Spleen (tissue), 11 donors: ENCODE measurements around the gene YRDC. TPM values are rescaled to one million over a fixed set of nuclear protein-coding genes. Genes with fewer than 3 reads are reported as not detected.
A peak's percentile ranks its signal among the peaks of the same experiment; 100 is the strongest.

Source experiments
- DNase-seq: peaks from one replicate; pipeline ENCODE4 v3.0.0-alpha.2; 2020
- H3K27ac ChIP-seq, 8 donors: fragments of 200-600 bp; sonication (generic) in 7 of 8; 1 replicate in 4 of 8; 2 replicates in 4 of 8; pipeline versions ENCODE4 v1.5.0 to v1.8.0; 2016 to 2021; ENCODE audit warnings: inconsistent platforms in 4 of 8, mild to moderate bottlenecking in 4 of 8, moderate library complexity in 1 of 8
- H3K27me3 ChIP-seq, 7 donors: fragments of 200-600 bp; sonication (generic) in 6 of 7; replicated peaks in 1 of 7; 1 replicate in 4 of 7; 2 replicates in 3 of 7; pipeline versions ENCODE4 v1.5.0 to v1.8.0; 2016 to 2021; ENCODE audit warnings: inconsistent platforms in 3 of 7, mild to moderate bottlenecking in 1 of 7
- H3K36me3 ChIP-seq, 6 donors: fragments of 200-600 bp; sonication (generic) in 5 of 6; 1 replicate in 4 of 6; 2 replicates in 2 of 6; pipeline versions ENCODE4 v1.5.0 to v1.8.0; 2016 to 2021; ENCODE audit warnings: inconsistent platforms in 2 of 6
- H3K4me1 ChIP-seq, 6 donors: fragments of 200-600 bp; sonication (generic) in 5 of 6; 1 replicate in 3 of 6; 2 replicates in 3 of 6; pipeline versions ENCODE4 v1.5.0 to v1.8.0; 2016 to 2021; ENCODE audit warnings: inconsistent platforms in 3 of 6
- H3K4me3 ChIP-seq, 8 donors: fragments of 200-600 bp; sonication (generic) in 7 of 8; 1 replicate in 4 of 8; 2 replicates in 4 of 8; pipeline versions ENCODE4 v1.5.0 to v1.8.0; 2016 to 2021; ENCODE audit warnings: inconsistent platforms in 4 of 8, mild to moderate bottlenecking in 4 of 8, moderate library complexity in 2 of 8
- H3K9me3 ChIP-seq, 8 donors: fragments of 200-600 bp; sonication (generic) in 7 of 8; 1 replicate in 4 of 8; 2 replicates in 4 of 8; pipeline versions ENCODE4 v1.5.0 to v1.8.0; 2016 to 2021; ENCODE audit warnings: inconsistent platforms in 4 of 8
- POLR2A ChIP-seq, 3 donors: fragments of 450-650 bp; IDR thresholded peaks; one replicate each; pipeline ENCODE4 v1.5.1; 2017; ENCODE audit warnings: antibody characterized with exemption in 3 of 3, mild to moderate bottlenecking in 1 of 3
- POLR2AphosphoS5 ChIP-seq, 3 donors: sonication (generic); formaldehyde crosslinking; IDR thresholded peaks; one replicate each; pipeline ENCODE4 v1.5.1; 2017; ENCODE audit warnings: antibody characterized with exemption in 3 of 3
- WGBS, 5 donors: extraction: QIAGEN DNeasy Blood & Tissue Kit in 3 of 5; methylation state at CpG; one replicate each; pipeline versions ENCODE4 v1.1.5 to v1.1.7; 2013 to 2018; 5-methylcytosine and 5-hydroxymethylcytosine counted together
- intact Hi-C: fragments of 100-400 bp; cut with DNase I; formaldehyde crosslinking; loops from one replicate; pipeline ENCODE4 v1.15.0; 2023; ENCODE audit warnings: low total_unique reads
- polyA plus RNA-seq, 3 donors: library from polyadenylated mRNA; stranded (reverse); fragments of 200-250 nt; gene quantifications; one replicate each; pipeline ENCODE4 v1.2.1, GENCODE V29; 2013
- total RNA-seq, 7 donors: library from RNA; depleted of rRNA in 3 of 7; stranded (reverse); fragments of >200 nt in 3 of 7; fragmentation: NEBNext Ultra II Directional in 4 of 7; extraction: Animal tissue kit (Norgen Biotek cat#: 25700) in 4 of 7; gene quantifications; one replicate each; pipeline versions ENCODE4 v1.1.0 to v1.2.1, GENCODE V29; 2016 to 2021
- TF ChIP-seq, protein P1 (sequence below), 11 experiments: fragments of 200-600 bp in 7 of 11; fragments of 450-650 bp in 4 of 11; sonication (generic) in 4 of 11; IDR thresholded peaks in 8 of 11; conservative IDR thresholded peaks in 3 of 11; 1 replicate in 7 of 11; 2 replicates in 4 of 11; pipeline versions ENCODE4 v1.4.0 to v1.8.0; 2016 to 2021; ENCODE audit warnings: antibody characterized with exemption in 11 of 11, inconsistent platforms in 4 of 11, mild to moderate bottlenecking in 1 of 11
- donor health status: healthy with polysubstance abuse.
- donor health status: DM: no; HTN: no; CAD: no; lungs with moderate emphysema.
- donor health status: DM: no; HTN: no; CAD: no.
- donor health status: Bipolar disorder and iron deficiency.
- donor health status: healthy.
- donor health status: DM: no; HTN: no; CAD: no.
- donor health status: DM: yes; HTN: yes; CAD: no.

The YRDC gene
- total and polyA plus RNA-seq, 10 donors = 7.5 to 13.4 (median 10.6) TPM

DNA sequence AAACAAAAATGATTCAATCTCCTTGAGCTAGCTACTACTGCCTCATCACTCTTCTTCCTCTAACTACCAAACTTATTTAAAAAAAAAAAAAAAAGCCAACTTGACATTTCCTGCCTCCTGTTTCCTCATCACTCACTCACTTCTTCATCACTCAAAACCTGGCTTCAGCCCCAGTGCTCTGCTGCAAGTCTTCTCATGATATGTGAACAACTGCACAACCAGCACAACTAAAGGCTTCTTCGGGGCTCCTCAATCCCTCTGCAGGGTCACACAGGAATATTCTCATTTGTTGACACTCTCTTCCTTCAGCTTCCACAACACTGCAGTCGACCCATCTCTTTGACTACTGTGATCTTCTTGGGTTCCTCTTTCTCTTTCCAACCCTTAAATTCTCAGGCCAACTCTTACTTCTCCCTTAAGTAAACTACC, 43.8 kb upstream of the YRDC start:
- Histone ChIP-seq H3K27ac (peak overlapping the region; percentile 60 to 87 (median 80)), H3K4me1 (peaks cover 24 to 100% (median 87%) of the 10 kb centered on the region in 6 donors), H3K27me3 (no peaks in the 10 kb centered on the region), H3K9me3 (no peaks in the 10 kb centered on the region), H3K36me3 (peaks cover 0 to 67% (median 16%) of the 10 kb centered on the region in 6 donors), H3K4me3 (peak overlapping the region in 1 of 8 donors; percentile 43)
- 30 to 52% (median 47%) methylated on average over 2 of the region's 2 CpGs for WGBS, 5 donors
- DNase-seq = no peak
- intact Hi-C loops = loop anchor here (10.0 kb wide), 1 partner anchor 157 kb away; the partner anchor contains the start of gene CDCA8
- no peak for TF ChIP-seq POLR2AphosphoS5 (IDR thresholded peaks at IDR 0.05)
- TF ChIP-seq POLR2A (IDR thresholded peaks at IDR 0.05) = no peak
- TF ChIP-seq, protein P1, sequence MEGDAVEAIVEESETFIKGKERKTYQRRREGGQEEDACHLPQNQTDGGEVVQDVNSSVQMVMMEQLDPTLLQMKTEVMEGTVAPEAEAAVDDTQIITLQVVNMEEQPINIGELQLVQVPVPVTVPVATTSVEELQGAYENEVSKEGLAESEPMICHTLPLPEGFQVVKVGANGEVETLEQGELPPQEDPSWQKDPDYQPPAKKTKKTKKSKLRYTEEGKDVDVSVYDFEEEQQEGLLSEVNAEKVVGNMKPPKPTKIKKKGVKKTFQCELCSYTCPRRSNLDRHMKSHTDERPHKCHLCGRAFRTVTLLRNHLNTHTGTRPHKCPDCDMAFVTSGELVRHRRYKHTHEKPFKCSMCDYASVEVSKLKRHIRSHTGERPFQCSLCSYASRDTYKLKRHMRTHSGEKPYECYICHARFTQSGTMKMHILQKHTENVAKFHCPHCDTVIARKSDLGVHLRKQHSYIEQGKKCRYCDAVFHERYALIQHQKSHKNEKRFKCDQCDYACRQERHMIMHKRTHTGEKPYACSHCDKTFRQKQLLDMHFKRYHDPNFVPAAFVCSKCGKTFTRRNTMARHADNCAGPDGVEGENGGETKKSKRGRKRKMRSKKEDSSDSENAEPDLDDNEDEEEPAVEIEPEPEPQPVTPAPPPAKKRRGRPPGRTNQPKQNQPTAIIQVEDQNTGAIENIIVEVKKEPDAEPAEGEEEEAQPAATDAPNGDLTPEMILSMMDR (IDR thresholded peaks at IDR 0.05 in 8 of 11, conservative IDR thresholded peaks at IDR 0.05 in 3 of 11) = no peak

DNA sequence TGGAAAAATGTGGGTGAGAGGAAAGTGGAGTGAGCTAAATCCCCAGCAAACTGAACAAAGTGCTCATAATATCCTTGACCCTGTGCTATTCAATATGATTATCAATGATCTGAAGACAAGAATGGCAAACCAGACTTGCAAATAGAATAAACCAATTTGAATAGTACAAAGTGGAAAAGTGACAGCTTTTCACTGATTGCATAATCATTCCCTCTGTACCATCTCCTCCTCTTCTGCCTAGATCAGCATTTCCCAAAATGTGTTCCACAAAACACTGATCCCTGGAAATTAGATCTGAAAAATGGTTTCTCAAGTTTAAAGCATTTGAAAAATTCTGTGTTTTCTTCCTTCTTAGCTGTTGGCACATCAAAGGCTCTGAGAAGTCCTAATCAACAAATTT, 43.3 kb upstream of the YRDC start:
- H3K27ac ChIP-seq = peak overlapping the region; percentile 60 to 87 (median 80)
- TF ChIP-seq POLR2AphosphoS5 (IDR thresholded peaks at IDR 0.05) (no peak), POLR2A (IDR thresholded peaks at IDR 0.05) (no peak)
- TF ChIP-seq, protein P1 (IDR thresholded peaks at IDR 0.05 in 8 of 11, conservative IDR thresholded peaks at IDR 0.05 in 3 of 11) = no peak
- H3K4me1 ChIP-seq = peaks cover 29 to 100% (median 87%) of the 10 kb centered on the region in 6 donors
- intact Hi-C loops = loop anchor here (10.0 kb wide), 1 partner anchor 156 kb away; the partner anchor contains the start of gene CDCA8
- peak overlapping the region in 1 of 8 donors; percentile 43 for H3K4me3 ChIP-seq
- peaks cover 0 to 62% (median 11%) of the 10 kb centered on the region in 6 donors for H3K36me3 ChIP-seq
- H3K9me3 ChIP-seq = no peaks in the 10 kb centered on the region
- H3K27me3 ChIP-seq = no peaks in the 10 kb centered on the region
- no peak for DNase-seq

DNA sequence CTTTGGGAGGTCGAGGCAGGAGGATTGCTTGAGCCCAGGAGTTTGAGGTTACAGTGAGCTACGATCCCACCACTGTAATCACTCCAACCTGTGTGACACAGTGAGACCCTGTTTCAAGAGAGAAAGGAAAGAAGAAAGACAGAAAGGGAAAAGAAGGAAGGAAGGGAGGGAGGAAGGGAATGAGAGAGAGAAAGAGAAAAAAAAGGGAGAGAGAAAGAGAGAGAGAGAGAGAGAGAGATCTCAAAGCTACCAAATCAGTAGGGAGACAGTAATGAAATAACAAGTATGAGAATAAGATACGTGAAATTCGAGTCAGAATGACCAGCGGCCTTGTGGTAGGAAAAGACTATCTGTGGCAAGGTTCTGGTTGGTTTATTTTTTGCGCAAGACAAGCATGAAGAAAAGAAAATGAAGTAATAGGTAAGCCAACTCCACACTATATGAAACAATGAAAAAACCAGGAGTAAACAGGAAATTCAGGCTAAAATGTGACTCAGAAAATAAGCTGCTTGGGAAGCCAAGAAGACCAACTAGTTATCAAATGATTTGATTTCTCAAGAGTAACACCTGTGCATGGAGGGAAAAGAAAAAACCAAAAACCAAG, 42.4 kb upstream of the YRDC start:
- Histone ChIP-seq H3K4me1 (peaks cover 25 to 100% (median 86%) of the 10 kb centered on the region in 6 donors), H3K36me3 (peaks cover 0 to 54% (median 9%) of the 10 kb centered on the region in 6 donors), H3K27me3 (no peaks in the 10 kb centered on the region), H3K9me3 (no peaks in the 10 kb centered on the region), H3K27ac (peak overlapping the region; percentile 60 to 87 (median 80)), H3K4me3 (peak overlapping the region in 1 of 8 donors; percentile 43)
- 51 to 85% (median 75%) methylated on average over 6 of the region's 6 CpGs for WGBS, 5 donors
- TF ChIP-seq, protein P1 (IDR thresholded peaks at IDR 0.05 in 8 of 11, conservative IDR thresholded peaks at IDR 0.05 in 3 of 11) = no peak
- TF ChIP-seq POLR2AphosphoS5 (IDR thresholded peaks at IDR 0.05) (no peak), POLR2A (IDR thresholded peaks at IDR 0.05) (no peak)
- no peak for DNase-seq
- intact Hi-C loops = loop anchor here (10.0 kb wide), 1 partner anchor 156 kb away; the partner anchor contains the start of gene CDCA8

DNA sequence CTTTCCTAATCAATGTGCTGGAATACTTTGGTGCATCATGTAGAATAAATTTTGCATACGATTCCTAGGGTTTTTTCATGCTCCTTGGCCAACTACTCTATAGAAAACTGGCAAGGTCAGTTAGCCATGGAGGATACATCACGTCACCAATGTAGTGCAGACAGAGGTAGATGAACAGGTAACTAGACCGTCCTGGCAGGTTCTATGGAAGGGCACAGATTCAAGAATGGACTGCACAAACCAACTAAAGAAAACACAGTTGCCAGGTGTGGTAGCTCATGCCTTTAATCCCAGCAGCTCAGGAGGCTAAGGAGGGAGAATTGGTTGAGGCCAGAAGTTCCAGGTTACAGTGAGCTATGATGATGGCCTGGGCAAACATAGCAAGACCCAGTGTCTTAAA, 41.5 kb upstream of the YRDC start:
- intact Hi-C loops = no loop called here
- H3K4me1 ChIP-seq = peaks cover 24 to 100% (median 84%) of the 10 kb centered on the region in 6 donors
- peak overlapping the region in 6 of 8 donors; percentile 73 to 87 (median 83) for H3K27ac ChIP-seq

More for the DNA sequence above, 41.5 kb upstream of the YRDC start:
- H3K4me3 ChIP-seq = no peak overlapping the region
- no peaks in the 10 kb centered on the region for H3K9me3 ChIP-seq
- peaks cover 0 to 44% (median 3%) of the 10 kb centered on the region in 6 donors for H3K36me3 ChIP-seq
- no peak for DNase-seq
- TF ChIP-seq POLR2AphosphoS5 (IDR thresholded peaks at IDR 0.05) (no peak), POLR2A (IDR thresholded peaks at IDR 0.05) (no peak)
- TF ChIP-seq, protein P1 (IDR thresholded peaks at IDR 0.05 in 8 of 11, conservative IDR thresholded peaks at IDR 0.05 in 3 of 11) = no peak
- H3K27me3 ChIP-seq = no peaks in the 10 kb centered on the region
- WGBS, 5 donors = 91 to 96% (median 93%) methylated on average over 3 of the region's 3 CpGs
